K562 (cell line): ENCODE results near the gene CELA3B. TPM values are rescaled to one million over a fixed set of nuclear protein-coding genes. Genes with fewer than 3 reads are reported as not detected.

Source experiments
- CCAR2 ChIP-seq: fragments of 200-400 bp; formaldehyde crosslinking; IDR thresholded peaks from 2 replicates; pipeline ENCODE4 v1.6.1; 2017; ENCODE audit warnings: mild to moderate bottlenecking, low read depth, low read length
- CTCFL ChIP-seq: IDR thresholded peaks from 2 replicates; pipeline ENCODE4 v1.6.1; 2011; ENCODE audit warnings: borderline replicate concordance, low read depth, mild to moderate bottlenecking, moderate library complexity, low read length; ENCODE audit not compliant: insufficient read depth, poor library complexity, severe bottlenecking
- FOS ChIP-seq: IDR thresholded peaks from 3 replicates; pipeline ENCODE4 v1.6.1; 2011; ENCODE audit not compliant: insufficient read length; ENCODE audit errors: extremely low read depth
- ILK ChIP-seq: fragments of 450-650 bp; IDR thresholded peaks from 2 replicates; pipeline ENCODE4 v1.6.1; 2016; ENCODE audit warnings: missing genetic modification characterization, low read depth, mild to moderate bottlenecking, missing compliant biosample characterization, moderate library complexity, borderline replicate concordance
- MYC ChIP-seq, 2 experiments: fragments of 250-450 bp in 1 of 2; sonication (Bioruptor Pico) in 1 of 2; IDR thresholded peaks; 2 replicates each; pipeline versions ENCODE4 v1.5.1 to v1.6.1; 2012 to 2021; ENCODE audit warnings: low read depth in 2 of 2, borderline replicate concordance in 1 of 2, improper control_type of control experiment in 1 of 2, low read length in 1 of 2, mild to moderate bottlenecking in 1 of 2, moderate library complexity in 1 of 2
- PHTF2 ChIP-seq: fragments of 250-450 bp; sonication (Bioruptor Pico); IDR thresholded peaks from 2 replicates; pipeline ENCODE4 v1.5.0; 2021; ENCODE audit warnings: mild to moderate bottlenecking
- SMARCB1 ChIP-seq: IDR thresholded peaks from 2 replicates; pipeline ENCODE4 v1.6.1; 2011; ENCODE audit warnings: improper control_type of control experiment, low read depth; ENCODE audit not compliant: insufficient read length
- SNRNP70 ChIP-seq: fragments of 200-400 bp; formaldehyde crosslinking; optimal IDR thresholded peaks from 2 replicates; pipeline ENCODE3; 2017; ENCODE audit warnings: low read depth, low read length
- TEAD1 ChIP-seq, 2 experiments: fragments of 450-650 bp in 1 of 2; sonication (generic) in 1 of 2; formaldehyde crosslinking; IDR thresholded peaks; 2 replicates each; pipeline versions ENCODE4 v1.4.0 to v1.8.0; 2020 to 2022; ENCODE audit warnings: mild to moderate bottlenecking in 2 of 2, missing genetic modification reagents in 1 of 2
- YY1 ChIP-seq, 3 experiments: IDR thresholded peaks; 2 replicates each; pipeline ENCODE4 v1.6.1; 2011; ENCODE audit warnings: low read length in 2 of 3, mild to moderate bottlenecking in 2 of 3, moderate library complexity in 2 of 3, borderline replicate concordance in 1 of 3, control low read depth in 1 of 3, low read depth in 1 of 3; ENCODE audit not compliant: insufficient read depth in 3 of 3, insufficient replicate concordance in 2 of 3, control insufficient read depth in 1 of 3, insufficient read length in 1 of 3; ENCODE audit errors: extremely low read depth in 1 of 3
- ZNF224 ChIP-seq: sonication (generic); formaldehyde crosslinking; IDR thresholded peaks from 2 replicates; pipeline ENCODE4 v1.8.0; 2022; ENCODE audit warnings: mild to moderate bottlenecking, missing genetic modification reagents
- ZNF830 ChIP-seq: fragments of 250-450 bp; sonication (Bioruptor Pico); IDR thresholded peaks from 2 replicates; pipeline ENCODE4 v1.5.0; 2021; ENCODE audit warnings: mild to moderate bottlenecking
- polyA plus RNA-seq, 8 experiments: library from polyadenylated mRNA; depleted of rRNA in 4 of 8; stranded (reverse) in 5 of 8; unstranded in 3 of 8; fragments of >200 nt; fragmentation: Nextera tagmentation in 2 of 8; fragmentation: Illumina TruSeq in 1 of 8; extraction: Ambion mirVana in 2 of 8; extraction: Trizol in 1 of 8; gene quantifications; 2 replicates each; pipeline versions ENCODE4 v1.2.1 to v1.2.3, GENCODE V29; 2011 to 2014; ENCODE audit warnings: inconsistent platforms in 1 of 8, missing spikeins in 1 of 8
- total RNA-seq, 7 experiments: library from RNA; depleted of rRNA in 6 of 7; stranded (reverse); fragments of >200 nt in 6 of 7; fragmentation: Illumina TruSeq in 2 of 7; extraction: Trizol in 2 of 7; gene quantifications; 2 replicates each; pipeline versions ENCODE4 v1.2.1 to v1.2.3, GENCODE V29; 2011 to 2021; ENCODE audit warnings: low replicate concordance in 1 of 7
- TF ChIP-seq, protein P1 (sequence below): fragments of 250-450 bp; sonication (Bioruptor Pico); IDR thresholded peaks from 2 replicates; pipeline ENCODE4 v1.5.0; 2021; ENCODE audit warnings: mild to moderate bottlenecking, moderate library complexity
- TF ChIP-seq, protein P2 (sequence below): fragments of 250-450 bp; sonication (Bioruptor Pico); IDR thresholded peaks from 2 replicates; pipeline ENCODE4 v1.8.0; 2021; ENCODE audit warnings: moderate library complexity, mild to moderate bottlenecking, inconsistent platforms
- TF ChIP-seq, protein P3 (sequence below): fragments of 450-650 bp; formaldehyde crosslinking; IDR thresholded peaks from 2 replicates; pipeline ENCODE4 v1.4.0; 2020; ENCODE audit warnings: mild to moderate bottlenecking

The CELA3B gene
- total and polyA plus RNA-seq, 9 of the 15 experiments (the other 6 are each of a cell fraction or from before 2014, with no cell fraction given) = 3.1 TPM; not detected in 8

- no peak for TF ChIP-seq CTCFL
- TF ChIP-seq ILK = no peak
- TF ChIP-seq SMARCB1 = no peak
- peak; percentile 53 for TF ChIP-seq MYC (IDR thresholded peaks at IDR 0.05; ENCODE audit: low read depth, low read length)
- TF ChIP-seq MYC (CRISPR knock-in tag; IDR thresholded peaks at IDR 0.05; ENCODE audit: borderline replicate concordance, low read depth) = peak; percentile 65; the same call in 1 of the 2 replicates
- no peak for TF ChIP-seq CCAR2
- TF ChIP-seq ZNF830 (CRISPR knock-in tag) = no peak
- TF ChIP-seq ZNF224 (CRISPR knock-in tag) = no peak
- TF ChIP-seq YY1 (IDR thresholded peaks at IDR 0.05; ENCODE audit: borderline replicate concordance in 1 of 3, control insufficient read depth in 1 of 3, extremely low read depth in 1 of 3, insufficient read depth in 3 of 3, insufficient read length in 1 of 3, insufficient replicate concordance in 2 of 3, low read depth in 1 of 3, low read length in 2 of 3) = peak in 1 of 3 experiments; percentile 71
- TF ChIP-seq, protein P1, sequence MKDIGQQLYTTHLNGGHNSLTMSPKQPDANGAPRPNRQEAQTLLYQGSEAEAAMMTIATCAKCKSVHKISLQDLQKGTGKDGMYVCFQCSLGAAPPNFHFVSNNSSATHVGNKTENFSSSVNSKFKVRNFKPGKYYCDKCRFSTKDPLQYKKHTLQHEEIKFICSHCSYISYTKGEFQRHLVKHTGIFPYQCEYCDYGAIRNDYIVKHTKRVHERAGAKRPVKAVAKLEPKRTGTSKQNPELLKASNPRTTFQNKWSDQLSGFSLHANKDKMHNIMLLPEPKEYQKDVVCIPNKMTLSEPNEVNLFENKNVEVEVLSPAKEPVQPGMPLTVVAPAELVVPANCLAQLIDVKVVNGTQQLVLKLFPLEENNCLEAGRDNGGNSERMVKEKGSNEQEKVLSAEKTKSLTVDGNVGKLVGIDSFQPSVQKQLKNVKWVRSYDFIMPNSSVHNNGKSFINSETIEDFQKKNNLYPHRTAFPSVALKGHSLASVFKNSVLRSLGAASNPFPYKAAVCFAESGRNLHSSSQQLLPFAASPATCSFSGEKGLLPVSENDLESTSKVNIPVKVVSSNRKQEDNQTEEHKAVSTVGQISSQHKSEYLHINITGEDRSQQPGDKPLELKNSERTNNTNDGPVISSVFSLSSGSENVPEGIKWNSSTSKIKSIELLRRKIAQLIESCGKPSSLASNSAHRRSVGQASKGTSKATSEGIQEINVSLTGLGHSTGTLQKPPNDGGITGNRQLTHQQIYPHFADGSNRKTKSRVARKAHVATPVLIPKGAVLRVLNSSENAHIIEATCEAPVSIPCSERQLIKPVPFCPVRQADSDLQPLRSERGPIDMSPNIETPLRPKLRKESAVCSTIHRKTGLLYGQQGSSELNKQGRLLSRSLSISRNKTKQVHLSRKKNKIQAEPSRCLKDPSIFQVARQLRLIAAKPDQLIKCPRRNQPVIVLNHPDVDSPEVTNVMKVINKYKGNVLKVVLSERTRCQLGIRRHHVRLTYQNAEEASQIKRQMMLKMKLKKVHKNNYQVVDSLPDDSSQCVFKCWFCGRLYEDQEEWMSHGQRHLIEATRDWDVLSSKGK = no peak
- peak; percentile 42 for TF ChIP-seq FOS
- TF ChIP-seq, protein P2, sequence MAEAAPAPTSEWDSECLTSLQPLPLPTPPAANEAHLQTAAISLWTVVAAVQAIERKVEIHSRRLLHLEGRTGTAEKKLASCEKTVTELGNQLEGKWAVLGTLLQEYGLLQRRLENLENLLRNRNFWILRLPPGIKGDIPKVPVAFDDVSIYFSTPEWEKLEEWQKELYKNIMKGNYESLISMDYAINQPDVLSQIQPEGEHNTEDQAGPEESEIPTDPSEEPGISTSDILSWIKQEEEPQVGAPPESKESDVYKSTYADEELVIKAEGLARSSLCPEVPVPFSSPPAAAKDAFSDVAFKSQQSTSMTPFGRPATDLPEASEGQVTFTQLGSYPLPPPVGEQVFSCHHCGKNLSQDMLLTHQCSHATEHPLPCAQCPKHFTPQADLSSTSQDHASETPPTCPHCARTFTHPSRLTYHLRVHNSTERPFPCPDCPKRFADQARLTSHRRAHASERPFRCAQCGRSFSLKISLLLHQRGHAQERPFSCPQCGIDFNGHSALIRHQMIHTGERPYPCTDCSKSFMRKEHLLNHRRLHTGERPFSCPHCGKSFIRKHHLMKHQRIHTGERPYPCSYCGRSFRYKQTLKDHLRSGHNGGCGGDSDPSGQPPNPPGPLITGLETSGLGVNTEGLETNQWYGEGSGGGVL = no peak
- TF ChIP-seq PHTF2 (CRISPR knock-in tag) = no peak
- TF ChIP-seq TEAD1 (CRISPR knock-in tag; IDR thresholded peaks at IDR 0.05) = no peak
- TF ChIP-seq, protein P3, sequence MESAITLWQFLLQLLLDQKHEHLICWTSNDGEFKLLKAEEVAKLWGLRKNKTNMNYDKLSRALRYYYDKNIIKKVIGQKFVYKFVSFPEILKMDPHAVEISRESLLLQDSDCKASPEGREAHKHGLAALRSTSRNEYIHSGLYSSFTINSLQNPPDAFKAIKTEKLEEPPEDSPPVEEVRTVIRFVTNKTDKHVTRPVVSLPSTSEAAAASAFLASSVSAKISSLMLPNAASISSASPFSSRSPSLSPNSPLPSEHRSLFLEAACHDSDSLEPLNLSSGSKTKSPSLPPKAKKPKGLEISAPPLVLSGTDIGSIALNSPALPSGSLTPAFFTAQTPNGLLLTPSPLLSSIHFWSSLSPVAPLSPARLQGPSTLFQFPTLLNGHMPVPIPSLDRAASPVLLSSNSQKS (CRISPR knock-in tag) = no peak
- no peak for TF ChIP-seq SNRNP70
These were observed 42.0 kb downstream of the CELA3B start (continued) for GRCh38 chr1:22018583-22019559.
